ENCODE results near the gene STX12.
"Not testable (repeated sequence)": the region's sequence is repeated elsewhere in the genome, so short reads cannot be mapped to it uniquely, and the experiment has no call there.

Gene STX12

GRCh38 chr1:27789540-27790041 is 16.6 kb downstream of the STX12 start:
- H3K4me1 Mint-ChIP-seq (ENCODE audit: low read depth) = peaks cover 14% of the 10 kb centered on the region
- H3K9me3 Mint-ChIP-seq = no peaks in the 10 kb centered on the region
- no peak overlapping the region for H3K4me3 Mint-ChIP-seq
- H3K27me3 Mint-ChIP-seq (ENCODE audit: low read depth) = no peaks in the 10 kb centered on the region
- H3K36me3 Mint-ChIP-seq (ENCODE audit: low read depth) = peaks cover 23% of the 10 kb centered on the region
- H3K27ac Mint-ChIP-seq = no peak overlapping the region

- H3K27ac Mint-ChIP-seq; H3K4me3 Mint-ChIP-seq; H3K27me3 Mint-ChIP-seq (ENCODE audit: low read depth); H3K9me3 Mint-ChIP-seq: not testable (repeated sequence)
- Mint-ChIP-seq H3K36me3 (ENCODE audit: low read depth) (peaks cover 28% of the 10 kb centered on the region), H3K4me1 (ENCODE audit: low read depth) (peaks cover 12% of the 10 kb centered on the region)
Observed at GRCh38 chr1:27790270-27790669, 17.3 kb downstream of the STX12 start.

- no peak overlapping the region for H3K27ac Mint-ChIP-seq
- H3K36me3 Mint-ChIP-seq (ENCODE audit: low read depth) = peaks cover 38% of the 10 kb centered on the region
- H3K27me3 Mint-ChIP-seq (ENCODE audit: low read depth) = no peaks in the 10 kb centered on the region
- peaks cover 3% of the 10 kb centered on the region for H3K4me1 Mint-ChIP-seq (ENCODE audit: low read depth)
- no peak overlapping the region for H3K4me3 Mint-ChIP-seq
- H3K9me3 Mint-ChIP-seq = no peaks in the 10 kb centered on the region
Observed at GRCh38 chr1:27795601-27796000, 22.6 kb downstream of the STX12 start.

DNA sequence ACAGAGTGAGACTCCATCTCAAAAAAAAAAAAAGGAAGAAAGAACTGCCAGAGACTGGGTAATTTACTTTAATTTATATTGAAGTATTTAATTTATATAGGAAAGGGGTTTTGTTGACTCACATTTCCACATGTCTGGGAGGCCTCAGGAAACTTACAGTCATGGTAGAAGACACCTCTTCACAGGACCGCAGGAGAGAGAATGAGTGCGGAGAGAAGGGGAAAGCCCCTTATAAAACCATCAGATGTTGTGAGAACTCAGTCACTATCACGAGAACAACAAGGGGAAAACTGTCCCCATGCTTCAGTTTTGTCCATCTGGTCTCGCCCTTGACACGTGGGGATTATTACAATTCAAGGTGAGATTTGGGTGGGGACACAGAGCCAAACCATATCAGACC is 31.8 kb downstream of the STX12 start:
- Mint-ChIP-seq H3K36me3 (ENCODE audit: low read depth) (peaks cover 28% of the 10 kb centered on the region), H3K27ac (no peak overlapping the region), H3K9me3 (no peaks in the 10 kb centered on the region)

DNA sequence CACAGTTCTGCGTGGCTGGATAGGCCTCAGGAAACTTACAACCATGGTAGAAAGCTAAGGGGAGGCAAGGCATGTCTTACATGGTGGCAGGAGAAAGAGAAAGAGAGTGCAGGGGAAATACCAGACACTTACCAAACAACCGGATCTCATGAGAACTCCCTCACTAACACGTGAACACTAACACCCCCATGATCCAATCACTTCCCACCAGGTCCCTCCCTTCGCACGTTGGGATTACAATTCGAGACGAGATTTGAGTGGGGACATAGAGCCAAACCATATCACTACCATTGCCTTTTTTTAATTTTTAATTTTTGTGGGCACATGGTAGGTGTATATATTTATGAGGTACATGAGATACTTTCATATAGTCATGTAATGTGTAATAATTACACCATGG is 33.7 kb downstream of the STX12 start:
- Mint-ChIP-seq H3K36me3 (ENCODE audit: low read depth) (peaks cover 24% of the 10 kb centered on the region), H3K27me3 (ENCODE audit: low read depth) (no peaks in the 10 kb centered on the region)

More for the DNA sequence above, 31.8 kb downstream of the STX12 start:
- Mint-ChIP-seq H3K4me3 (no peak overlapping the region), H3K4me1 (ENCODE audit: low read depth) (no peaks in the 10 kb centered on the region), H3K27me3 (ENCODE audit: low read depth) (no peaks in the 10 kb centered on the region)

GRCh38 chr1:27807385-27807784 is 34.4 kb downstream of the STX12 start:
- H3K4me1 Mint-ChIP-seq (ENCODE audit: low read depth) = peaks cover 1% of the 10 kb centered on the region
- no peak overlapping the region for H3K4me3 Mint-ChIP-seq
- no peaks in the 10 kb centered on the region for H3K9me3 Mint-ChIP-seq
- no peak overlapping the region for H3K27ac Mint-ChIP-seq
- peaks cover 27% of the 10 kb centered on the region for H3K36me3 Mint-ChIP-seq (ENCODE audit: low read depth)
- no peaks in the 10 kb centered on the region for H3K27me3 Mint-ChIP-seq (ENCODE audit: low read depth)

More for the DNA sequence above, 33.7 kb downstream of the STX12 start:
- Mint-ChIP-seq H3K27ac (no peak overlapping the region), H3K4me1 (ENCODE audit: low read depth) (peaks cover 1% of the 10 kb centered on the region), H3K9me3 (no peaks in the 10 kb centered on the region), H3K4me3 (no peak overlapping the region)

GRCh38 chr1:27808131-27808530 is 35.1 kb downstream of the STX12 start:
- peaks cover 26% of the 10 kb centered on the region for H3K36me3 Mint-ChIP-seq (ENCODE audit: low read depth)
- H3K27ac Mint-ChIP-seq, H3K9me3 Mint-ChIP-seq: not testable (repeated sequence)

DNA sequence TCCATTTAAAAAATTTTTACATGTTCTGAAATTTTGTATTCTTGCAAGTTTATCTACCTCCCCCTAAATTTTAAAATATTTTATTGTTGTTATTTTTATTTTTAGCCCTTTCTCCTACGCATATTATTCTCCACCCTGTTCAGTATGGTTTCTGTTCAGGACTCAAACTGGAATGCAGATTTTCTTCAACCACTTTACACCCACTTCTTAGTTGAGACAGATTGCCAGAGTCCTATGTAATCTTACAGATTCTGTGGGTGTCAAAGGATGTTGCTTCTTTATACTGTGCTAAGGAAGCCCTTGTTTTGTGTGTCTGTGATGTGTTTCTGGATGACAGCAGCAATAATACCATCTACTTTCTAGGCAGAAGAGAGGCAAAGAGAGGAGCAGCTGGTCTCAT is 36.9 kb downstream of the STX12 start:
- Mint-ChIP-seq H3K36me3 (ENCODE audit: low read depth) (peaks cover 24% of the 10 kb centered on the region), H3K4me1 (ENCODE audit: low read depth) (peaks cover 1% of the 10 kb centered on the region), H3K9me3 (no peaks in the 10 kb centered on the region), H3K4me3 (no peak overlapping the region), H3K27ac (no peak overlapping the region), H3K27me3 (ENCODE audit: low read depth) (no peaks in the 10 kb centered on the region)

More at GRCh38 chr1:27808131-27808530, 35.1 kb downstream of the STX12 start:
- not testable (repeated sequence) for H3K4me1 Mint-ChIP-seq (ENCODE audit: low read depth); H3K4me3 Mint-ChIP-seq; H3K27me3 Mint-ChIP-seq (ENCODE audit: low read depth)

DNA sequence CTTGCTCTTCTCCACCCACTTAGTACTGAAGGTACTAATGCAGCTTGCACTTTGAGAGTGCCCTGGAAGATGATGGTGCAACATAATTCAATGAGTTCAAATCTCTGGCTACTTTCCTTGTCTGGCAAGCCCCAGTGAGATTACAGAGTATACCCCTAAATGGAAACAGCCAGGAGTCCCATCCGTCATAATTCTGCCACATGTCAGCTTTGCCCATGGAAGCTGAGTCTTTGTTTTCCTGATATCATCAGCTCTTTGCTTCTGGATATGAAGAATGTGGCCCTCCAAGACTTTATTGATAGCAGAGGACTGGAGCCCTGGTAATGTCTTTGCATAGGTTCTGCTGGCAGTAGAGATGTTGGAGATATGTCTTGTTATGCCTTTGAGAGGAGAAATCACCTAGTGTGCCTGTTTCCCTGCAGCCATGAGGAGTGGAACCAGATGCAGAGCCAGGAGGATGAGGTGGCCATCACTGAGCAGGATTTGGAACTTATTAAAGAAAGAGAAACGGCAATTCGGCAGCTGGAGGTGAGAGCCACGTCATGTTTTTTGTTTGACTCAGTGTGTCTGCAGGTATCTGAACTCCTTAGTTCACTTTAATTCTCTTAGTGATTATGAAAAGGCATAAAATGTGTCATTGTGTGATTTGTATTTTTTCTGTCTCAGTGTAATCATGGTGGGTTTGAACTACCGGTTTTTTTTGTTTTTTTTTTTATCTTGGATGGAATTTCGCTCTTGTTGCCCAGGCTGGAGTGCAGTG is 38.9 kb downstream of the STX12 start:
- Mint-ChIP-seq H3K4me3 (no peak overlapping the region), H3K27me3 (ENCODE audit: low read depth) (no peaks in the 10 kb centered on the region), H3K27ac (no peak overlapping the region), H3K9me3 (no peaks in the 10 kb centered on the region), H3K36me3 (ENCODE audit: low read depth) (peaks cover 23% of the 10 kb centered on the region), H3K4me1 (ENCODE audit: low read depth) (peaks cover 1% of the 10 kb centered on the region)

DNA sequence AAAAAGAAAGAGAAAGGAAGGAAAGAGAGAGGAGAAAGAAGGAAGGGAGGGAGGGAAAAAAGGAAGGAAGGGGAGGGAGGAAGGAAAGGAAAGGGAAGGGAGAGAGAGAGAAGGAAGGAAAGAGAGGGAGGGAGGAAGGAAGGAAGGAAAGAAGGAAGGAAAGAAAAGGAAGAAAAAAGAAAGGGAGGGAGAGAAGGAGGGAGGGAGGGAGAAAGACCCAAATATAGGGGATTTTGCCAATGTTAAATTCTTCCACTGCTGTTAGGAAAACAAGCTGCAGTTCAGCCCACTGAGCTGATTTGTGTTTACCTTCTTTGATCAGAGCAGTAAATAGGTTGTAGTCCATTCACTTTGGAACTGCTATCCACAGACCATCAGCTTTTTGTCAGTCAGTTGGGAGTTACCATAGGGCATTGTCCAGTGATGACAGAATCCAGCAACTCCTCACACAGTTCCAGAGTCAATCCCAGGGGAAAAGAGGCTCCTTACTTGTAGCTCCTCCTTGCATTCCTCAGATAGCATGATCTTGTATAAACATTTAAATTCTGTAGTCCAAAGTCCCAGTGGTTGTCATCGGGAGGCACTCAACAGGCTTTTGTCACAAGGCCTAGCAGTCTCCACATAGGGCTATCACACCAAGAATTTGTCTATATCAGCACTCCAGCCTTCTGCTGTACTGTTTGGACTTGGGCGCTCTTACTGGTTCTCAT is 44.1 kb downstream of the STX12 start:
- peaks cover 25% of the 10 kb centered on the region for H3K36me3 Mint-ChIP-seq (ENCODE audit: low read depth)
- H3K4me3 Mint-ChIP-seq = no peak overlapping the region
- no peaks in the 10 kb centered on the region for H3K9me3 Mint-ChIP-seq
- no peak overlapping the region for H3K27ac Mint-ChIP-seq
- H3K4me1 Mint-ChIP-seq (ENCODE audit: low read depth) = no peaks in the 10 kb centered on the region
- no peaks in the 10 kb centered on the region for H3K27me3 Mint-ChIP-seq (ENCODE audit: low read depth)

GRCh38 chr1:27821761-27822315 is 48.8 kb downstream of the STX12 start:
- Mint-ChIP-seq H3K4me3 (no peak overlapping the region), H3K27me3 (ENCODE audit: low read depth) (no peaks in the 10 kb centered on the region), H3K4me1 (ENCODE audit: low read depth) (no peaks in the 10 kb centered on the region), H3K9me3 (no peaks in the 10 kb centered on the region), H3K27ac (no peak overlapping the region), H3K36me3 (ENCODE audit: low read depth) (peaks cover 22% of the 10 kb centered on the region)

- H3K27me3 Mint-ChIP-seq (ENCODE audit: low read depth) = no peaks in the 10 kb centered on the region
- H3K36me3 Mint-ChIP-seq (ENCODE audit: low read depth) = peaks cover 17% of the 10 kb centered on the region
Observed at GRCh38 chr1:27823784-27824183, 50.8 kb downstream of the STX12 start.

DNA sequence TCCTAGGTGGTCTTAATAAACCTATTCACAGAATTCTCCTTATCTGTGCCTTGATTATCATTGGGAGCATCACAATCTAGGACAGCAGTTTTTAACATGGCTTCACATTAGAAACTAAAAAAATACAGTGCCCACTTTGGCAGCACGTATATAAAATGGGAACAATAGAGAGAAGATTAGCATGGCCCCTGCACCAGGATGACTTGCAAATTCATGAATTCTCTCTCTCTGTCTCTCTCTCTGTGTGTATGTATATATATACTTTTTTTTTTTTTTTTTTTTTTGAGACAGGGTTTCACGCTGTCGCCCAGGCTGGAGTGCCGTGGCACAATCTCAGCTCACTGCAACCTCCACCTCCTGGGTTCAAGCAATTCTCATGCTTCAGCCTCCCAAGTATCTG is 51.4 kb downstream of the STX12 start:
- no peaks in the 10 kb centered on the region for H3K4me1 Mint-ChIP-seq (ENCODE audit: low read depth)
- no peaks in the 10 kb centered on the region for H3K27me3 Mint-ChIP-seq (ENCODE audit: low read depth)
- no peaks in the 10 kb centered on the region for H3K9me3 Mint-ChIP-seq
- no peak overlapping the region for H3K4me3 Mint-ChIP-seq
- H3K36me3 Mint-ChIP-seq (ENCODE audit: low read depth) = peaks cover 15% of the 10 kb centered on the region
- H3K27ac Mint-ChIP-seq = no peak overlapping the region

More at GRCh38 chr1:27823784-27824183, 50.8 kb downstream of the STX12 start:
- Mint-ChIP-seq H3K9me3 (no peaks in the 10 kb centered on the region), H3K27ac (no peak overlapping the region), H3K4me1 (ENCODE audit: low read depth) (no peaks in the 10 kb centered on the region), H3K4me3 (no peak overlapping the region)

DNA sequence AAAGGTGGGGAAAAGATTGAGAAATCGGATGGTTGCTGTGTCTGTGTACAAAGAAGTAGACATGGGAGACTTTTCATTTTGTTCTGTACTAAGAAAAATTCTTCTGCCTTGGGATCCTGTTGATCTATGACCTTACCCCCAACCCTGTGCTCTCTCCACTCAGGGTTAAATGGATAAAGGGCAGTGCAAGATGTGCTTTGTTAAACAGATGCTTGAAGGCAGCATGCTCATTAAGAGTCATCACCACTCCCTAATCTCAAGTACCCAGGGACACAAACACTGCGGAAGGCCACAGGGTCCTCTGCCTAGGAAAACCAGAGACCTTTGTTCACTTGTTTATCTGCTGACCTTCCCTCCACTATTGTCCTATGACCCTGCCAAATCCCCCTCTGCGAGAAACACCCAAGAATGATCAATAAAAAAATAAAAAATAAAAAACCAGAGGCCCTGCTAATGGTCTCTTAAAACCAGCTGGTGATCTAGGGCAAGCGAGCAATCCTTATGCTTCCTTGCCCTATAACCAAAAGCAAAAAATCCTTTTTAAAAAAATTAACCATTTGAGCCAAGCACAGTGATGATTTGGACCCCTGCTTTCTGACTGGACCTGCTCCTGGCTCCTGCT is 56.4 kb downstream of the STX12 start:
- not testable (repeated sequence) for H3K9me3 Mint-ChIP-seq

More for the DNA sequence above, 56.4 kb downstream of the STX12 start:
- H3K27ac Mint-ChIP-seq; H3K27me3 Mint-ChIP-seq (ENCODE audit: low read depth); H3K36me3 Mint-ChIP-seq (ENCODE audit: low read depth): not testable (repeated sequence)
- H3K4me3 Mint-ChIP-seq = peak overlapping the region; percentile 93
- peaks cover 19% of the 10 kb centered on the region for H3K4me1 Mint-ChIP-seq (ENCODE audit: low read depth)

All from T-helper 1 cell treated with Interleukin-12 subunit alpha and Interleukin-12 subunit beta and Interleukin-4 antibody, amounts not matched to agents 30 μg/mL and 1 μg/mL, for 36 hours (primary cell).